NCI-H446 (cell line): ENCODE results near the gene CDYL.
"Not testable (repeated sequence)": the region's sequence is repeated elsewhere in the genome, so short reads cannot be mapped to it uniquely, and the experiment has no call there.

Experiments used
- DNase-seq, 2 experiments: peaks; one replicate each; lab custom pipeline; 2025; lab: John Stamatoyannopoulos, UW

Gene CDYL

GRCh38 chr6:4844108-4844507, 67.9 kb downstream of the CDYL start:
- no peak for DNase-seq

DNA sequence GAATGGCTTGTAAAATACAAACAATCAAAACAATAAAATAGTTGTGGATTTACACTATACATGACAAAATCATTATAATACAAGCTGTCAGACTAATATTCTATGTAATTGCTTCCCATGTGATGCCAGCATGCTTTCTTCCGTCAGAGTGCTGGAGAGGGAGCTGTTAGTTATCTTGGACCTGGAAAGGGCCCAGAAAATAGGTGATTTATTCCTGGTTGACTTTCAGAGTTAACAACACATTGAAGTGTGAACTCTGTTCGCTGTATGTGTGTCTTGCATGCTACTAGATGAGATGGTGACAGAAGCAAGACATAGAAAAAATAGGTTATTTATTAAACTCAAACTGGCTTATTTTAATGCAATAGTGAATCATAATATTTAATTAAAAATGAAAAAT, 70.2 kb downstream of the CDYL start:
- DNase-seq = no peak

GRCh38 chr6:4848382-4849068, 72.3 kb downstream of the CDYL start:
- no peak for DNase-seq

- DNase-seq = no peak
Measured at GRCh38 chr6:4849226-4850022, 73.2 kb downstream of the CDYL start.

DNA sequence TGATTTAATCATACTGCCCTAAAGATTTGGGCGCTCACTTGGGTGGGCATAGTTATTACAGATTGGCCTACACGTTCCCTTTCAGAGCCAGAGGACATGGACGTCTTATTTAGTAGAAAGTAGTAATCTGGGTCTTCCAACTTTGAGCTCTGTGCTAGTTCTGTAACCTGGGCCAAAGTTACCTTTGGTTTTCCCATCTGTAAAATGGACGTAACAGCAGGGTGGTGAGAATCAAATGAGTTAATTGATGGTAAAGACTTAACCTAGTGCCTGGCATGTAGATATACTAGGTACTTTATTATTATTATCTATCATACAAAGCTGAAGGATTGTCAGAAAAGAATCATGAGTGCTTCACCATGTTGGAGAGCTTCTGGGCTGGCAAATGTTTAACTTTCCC, 74.8 kb downstream of the CDYL start:
- DNase-seq = no peak

- not testable (repeated sequence) for DNase-seq
Measured at GRCh38 chr6:4852186-4852585, 76.0 kb downstream of the CDYL start.

- DNase-seq = no peak
Measured at GRCh38 chr6:4852938-4853337, 76.7 kb downstream of the CDYL start.

DNA sequence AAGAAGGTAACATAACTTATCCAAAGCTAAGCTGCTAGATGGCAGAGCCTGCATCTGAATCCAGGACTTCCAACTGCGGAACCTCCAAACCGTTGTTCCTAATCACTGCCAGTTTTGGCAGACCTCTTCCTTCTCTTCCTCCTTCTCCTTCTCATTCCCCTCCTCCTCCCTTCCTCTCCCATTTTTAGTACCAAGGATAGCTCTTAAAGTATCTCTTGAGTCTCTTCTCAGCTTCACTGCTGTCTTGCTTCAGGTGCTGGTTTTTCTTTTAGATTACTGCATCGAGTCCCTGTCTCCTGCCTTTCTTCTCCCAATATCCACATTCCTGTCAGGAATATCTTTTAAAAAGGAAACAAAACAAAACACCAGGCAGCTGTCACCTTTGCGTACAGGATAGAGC, 77.1 kb downstream of the CDYL start:
- DNase-seq = no peak

- DNase-seq = no peak
Measured at GRCh38 chr6:4853782-4854511, 77.7 kb downstream of the CDYL start.

- DNase-seq = no peak
Measured at GRCh38 chr6:4856785-4857184, 80.6 kb downstream of the CDYL start.

- DNase-seq = no peak
Measured at GRCh38 chr6:4858194-4859015, 82.2 kb downstream of the CDYL start.

DNA sequence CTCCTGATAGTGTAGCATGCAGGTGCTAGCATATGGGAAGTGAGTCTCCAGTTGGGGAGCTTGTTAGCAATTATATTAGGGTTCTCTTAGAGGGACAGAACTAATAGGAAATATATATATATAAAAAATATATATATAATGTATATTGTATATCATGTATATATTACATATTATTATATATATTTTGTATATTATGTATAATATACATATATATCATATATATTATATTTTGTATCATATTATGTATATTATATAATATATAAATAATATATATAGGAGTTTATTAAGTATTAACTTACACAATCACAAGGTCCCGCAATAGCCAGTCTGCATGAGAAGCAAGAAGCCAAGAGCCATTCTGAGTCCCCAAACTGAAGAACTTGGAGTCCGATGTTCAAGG, 84.2 kb downstream of the CDYL start:
- DNase-seq = no peak

- DNase-seq = no peak
Measured at GRCh38 chr6:4861564-4861963, 85.4 kb downstream of the CDYL start.

DNA sequence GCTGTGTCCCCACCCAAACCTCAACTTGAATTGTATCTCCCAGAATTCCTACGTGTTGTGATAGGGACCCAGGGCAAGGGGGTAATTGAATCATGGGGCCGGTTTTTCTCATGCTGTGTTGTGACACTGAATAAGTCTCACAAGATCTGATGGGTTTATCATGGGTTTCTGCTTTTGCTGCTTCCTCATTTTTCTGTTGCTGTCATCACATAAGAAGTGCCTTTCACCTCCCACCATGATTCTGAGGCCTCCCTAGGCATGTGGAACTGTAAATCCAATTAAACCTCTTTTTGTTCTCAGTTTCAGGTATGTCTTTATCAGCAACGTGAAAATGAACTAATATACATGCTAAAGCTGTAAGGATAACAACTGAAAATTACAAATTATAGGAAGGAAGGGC, 88.3 kb downstream of the CDYL start:
- DNase-seq = no peak

DNA sequence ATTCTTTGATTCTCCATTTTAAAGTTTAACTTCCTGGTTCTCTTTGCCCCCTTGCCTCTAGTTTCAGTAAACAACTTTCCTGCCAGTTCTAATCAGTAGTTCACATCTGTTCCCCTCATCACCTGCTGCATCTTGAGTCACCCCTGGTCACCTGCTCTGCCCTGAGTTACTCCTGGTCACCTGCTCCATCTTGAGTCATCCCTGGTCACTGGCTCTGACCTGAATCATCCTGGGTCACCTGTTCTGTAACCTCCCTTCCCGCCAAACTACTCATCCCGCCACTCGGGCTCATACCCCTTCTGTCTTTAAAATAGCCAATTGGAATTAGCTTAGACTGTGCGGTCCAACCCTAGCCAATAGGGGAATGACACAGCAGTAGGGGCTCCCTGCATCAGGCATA, 88.8 kb downstream of the CDYL start:
- DNase-seq = not testable (repeated sequence)

GRCh38 chr6:4870821-4871494, 94.8 kb downstream of the CDYL start:
- no peak for DNase-seq

DNA sequence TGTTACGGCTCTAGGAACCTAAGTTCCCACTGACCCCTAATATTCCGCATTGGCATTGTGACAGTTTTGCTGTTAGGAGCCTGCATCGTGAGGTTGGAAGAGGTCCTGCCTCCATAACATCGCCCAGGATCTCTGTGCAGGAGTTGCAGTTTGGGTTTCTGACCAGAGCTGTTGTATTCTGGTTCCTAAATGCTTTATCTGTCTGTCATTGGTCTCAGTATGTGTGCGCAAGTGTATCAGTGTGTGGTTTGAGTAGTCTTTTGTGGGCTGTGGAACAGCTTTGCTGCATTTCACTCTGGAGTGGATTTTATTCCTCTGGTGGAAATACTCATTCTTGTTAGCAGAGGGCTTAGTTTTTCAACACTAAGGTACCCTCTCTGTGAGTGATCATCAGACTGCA, 95.6 kb downstream of the CDYL start:
- DNase-seq = no peak

- no peak for DNase-seq
Measured at GRCh38 chr6:4872841-4873240, 96.6 kb downstream of the CDYL start.

GRCh38 chr6:4873928-4874327, 97.7 kb downstream of the CDYL start:
- no peak for DNase-seq

GRCh38 chr6:4879741-4880275, 103.6 kb downstream of the CDYL start:
- DNase-seq = no peak

- no peak for DNase-seq
Measured at GRCh38 chr6:4880363-4880762, 104.2 kb downstream of the CDYL start.
